ENCODE results near the gene PRM1. TPM values are rescaled to one million over a fixed set of nuclear protein-coding genes. Genes with fewer than 3 reads are reported as not detected.
A peak's percentile ranks its signal among the peaks of the same experiment; 100 is the strongest.

Gene PRM1
- total and polyA plus RNA-seq, 2 of the 13 experiments (the other 11 are each of a cell fraction or from before 2014, with no cell fraction given) = not detected

DNA sequence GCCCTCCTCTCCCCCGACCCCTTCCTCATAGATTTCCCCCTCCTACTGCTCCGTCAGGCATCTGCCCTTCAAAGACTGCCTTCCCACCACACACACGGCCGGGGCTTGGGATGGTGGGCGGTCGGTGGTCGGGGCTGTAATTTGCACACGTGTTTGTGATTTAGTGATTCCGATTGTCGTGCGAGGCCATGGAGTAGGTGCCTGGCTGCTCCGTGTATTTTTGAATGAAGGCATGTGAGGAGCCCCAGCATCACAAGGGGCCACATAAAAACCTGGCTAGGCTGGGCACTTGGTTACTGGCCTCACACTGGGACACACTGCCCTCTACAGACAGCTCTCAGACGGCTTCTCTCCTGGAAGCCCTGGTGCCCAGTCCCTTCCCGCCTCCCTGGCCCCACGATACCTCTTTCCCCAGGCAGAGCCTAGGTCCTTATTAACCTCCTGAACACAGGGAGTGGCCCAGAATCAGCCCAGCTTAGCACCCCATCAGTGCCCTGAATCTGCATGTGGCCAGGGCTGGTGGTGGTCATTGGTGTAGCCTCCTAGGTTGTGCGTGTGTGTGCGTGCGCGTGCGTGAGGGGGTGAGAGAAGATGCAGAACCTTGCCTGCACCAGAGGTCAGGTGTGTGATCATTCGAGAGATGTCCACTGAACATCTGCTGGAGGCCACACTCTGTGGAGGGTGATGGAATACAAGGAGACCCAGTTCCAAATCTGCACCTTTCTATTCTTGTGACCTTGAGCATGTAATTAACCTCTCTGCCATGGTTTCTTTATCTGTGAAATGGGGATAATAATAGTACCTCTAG lies 23.8 kb downstream of the PRM1 start (continued):
- TF ChIP-seq, protein P1, sequence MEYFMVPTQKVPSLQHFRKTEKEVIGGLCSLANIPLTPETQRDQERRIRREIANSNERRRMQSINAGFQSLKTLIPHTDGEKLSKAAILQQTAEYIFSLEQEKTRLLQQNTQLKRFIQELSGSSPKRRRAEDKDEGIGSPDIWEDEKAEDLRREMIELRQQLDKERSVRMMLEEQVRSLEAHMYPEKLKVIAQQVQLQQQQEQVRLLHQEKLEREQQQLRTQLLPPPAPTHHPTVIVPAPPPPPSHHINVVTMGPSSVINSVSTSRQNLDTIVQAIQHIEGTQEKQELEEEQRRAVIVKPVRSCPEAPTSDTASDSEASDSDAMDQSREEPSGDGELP (IDR thresholded peaks at IDR 0.05; ENCODE audit: borderline replicate concordance, low read depth) = peak; percentile 37; the same call in 1 of the 2 replicates
- TF ChIP-seq FOXM1 (CRISPR knock-in tag; IDR thresholded peaks at IDR 0.05) (no peak), ESRRA (CRISPR knock-in tag; IDR thresholded peaks at IDR 0.05; ENCODE audit: low read depth) (peak; percentile 75; the same call in 1 of the 2 replicates), NRL (CRISPR knock-in tag; IDR thresholded peaks at IDR 0.05; ENCODE audit: borderline replicate concordance) (no peak), ETV6 (CRISPR knock-in tag; conservative IDR thresholded peaks at IDR 0.05) (no peak), PCBP2 (optimal IDR thresholded peaks at IDR 0.05; ENCODE audit: low read depth, low read length, poor library complexity, severe bottlenecking) (peak; percentile 9), HINFP (CRISPR knock-in tag; IDR thresholded peaks at IDR 0.05; ENCODE audit: low read depth) (peak; percentile 91; the same call in 1 of the 2 replicates), KLF15 (CRISPR knock-in tag; IDR thresholded peaks at IDR 0.05; ENCODE audit: borderline replicate concordance) (peak; percentile 55), ZNF101 (CRISPR knock-in tag; IDR thresholded peaks at IDR 0.05; ENCODE audit: borderline replicate concordance, low read depth) (no peak), PAF1 (CRISPR knock-in tag; IDR thresholded peaks at IDR 0.05) (peak; percentile 30), ZNF296 (CRISPR knock-in tag; conservative IDR thresholded peaks at IDR 0.05) (peak; percentile 71), ZNF790 (CRISPR knock-in tag; IDR thresholded peaks at IDR 0.05; ENCODE audit: borderline replicate concordance) (no peak), ZNF616 (CRISPR knock-in tag; IDR thresholded peaks at IDR 0.05; ENCODE audit: low read depth) (no peak), NFE2 (CRISPR knock-in tag; IDR thresholded peaks at IDR 0.05) (no peak), YY1 (IDR thresholded peaks at IDR 0.05; ENCODE audit: insufficient read depth, insufficient replicate concordance, low read depth, low read length) (peak; percentile 67), GTF3A (CRISPR knock-in tag; conservative IDR thresholded peaks at IDR 0.05) (peak; percentile 58; the same call in 1 of the 2 replicates), FOXC1 (CRISPR knock-in tag; IDR thresholded peaks at IDR 0.05; ENCODE audit: borderline replicate concordance) (peak; percentile 83), ZNF251 (CRISPR knock-in tag; IDR thresholded peaks at IDR 0.05) (peak; percentile 95), NR2F6 (IDR thresholded peaks at IDR 0.05) (peak; percentile 29; the same call in 1 of the 2 replicates), NR2F6 (CRISPR knock-in tag; IDR thresholded peaks at IDR 0.05) (peak; percentile 70; the same call in 1 of the 2 replicates), STAT5B (CRISPR knock-in tag; IDR thresholded peaks at IDR 0.05) (no peak), HOXD1 (CRISPR knock-in tag; IDR thresholded peaks at IDR 0.05) (peak; percentile 85; the same call in 1 of the 2 replicates), TP53 (CRISPR knock-in tag; conservative IDR thresholded peaks at IDR 0.05) (0 out of 2 replicates have a peak, but pooled peaks have one; percentile 30), ZNF549 (CRISPR knock-in tag; IDR thresholded peaks at IDR 0.05) (no peak)
- TF ChIP-seq, protein P2, sequence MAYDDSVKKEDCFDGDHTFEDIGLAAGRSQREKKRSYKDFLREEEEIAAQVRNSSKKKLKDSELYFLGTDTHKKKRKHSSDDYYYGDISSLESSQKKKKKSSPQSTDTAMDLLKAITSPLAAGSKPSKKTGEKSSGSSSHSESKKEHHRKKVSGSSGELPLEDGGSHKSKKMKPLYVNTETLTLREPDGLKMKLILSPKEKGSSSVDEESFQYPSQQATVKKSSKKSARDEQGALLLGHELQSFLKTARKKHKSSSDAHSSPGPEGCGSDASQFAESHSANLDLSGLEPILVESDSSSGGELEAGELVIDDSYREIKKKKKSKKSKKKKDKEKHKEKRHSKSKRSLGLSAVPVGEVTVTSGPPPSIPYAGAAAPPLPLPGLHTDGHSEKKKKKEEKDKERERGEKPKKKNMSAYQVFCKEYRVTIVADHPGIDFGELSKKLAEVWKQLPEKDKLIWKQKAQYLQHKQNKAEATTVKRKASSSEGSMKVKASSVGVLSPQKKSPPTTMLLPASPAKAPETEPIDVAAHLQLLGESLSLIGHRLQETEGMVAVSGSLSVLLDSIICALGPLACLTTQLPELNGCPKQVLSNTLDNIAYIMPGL (CRISPR knock-in tag; IDR thresholded peaks at IDR 0.05; ENCODE audit: borderline replicate concordance in 1 of 2, low read depth in 1 of 2) = peak; percentile 96 to 98
